B cell (primary cell): ENCODE results near the gene IMP3. TPM values are rescaled to one million over a fixed set of nuclear protein-coding genes. Genes with fewer than 3 reads are reported as not detected.
A peak's percentile ranks its signal among the peaks of the same experiment; 100 is the strongest.

Source experiments
- ATAC-seq: fragments of 200-7000 bp; cut with Tn5 transposase; one replicate; pipeline ENCODE4 v1.10.0; 2021; ENCODE audit warnings: low read depth, mild to moderate bottlenecking, moderate number of reproducible peaks, moderate library complexity
- CTCF ChIA-PET: fragments of 350-600 bp; sonication (Branson Sonifier 250); formaldehyde crosslinking; loops from one replicate; lab custom pipeline; 2021; ENCODE audit warnings: antibody characterized with exemption, inconsistent platforms; lab: Charles Lee
- POLR2A ChIA-PET: fragments of 350-600 bp; sonication (Branson Sonifier 250); formaldehyde crosslinking; loops from one replicate; lab custom pipeline; 2021; ENCODE audit warnings: antibody characterized with exemption; lab: Charles Lee
- DNase-seq: peaks from one replicate; pipeline ENCODE4 v3.0.0; 2013
- H2AFZ ChIP-seq: 2 replicates; pipeline ENCODE4 v1.6.1; 2012; ENCODE audit warnings: mild to moderate bottlenecking, low read depth, low read length; ENCODE audit not compliant: insufficient read depth, poor library complexity, severe bottlenecking
- H3K27ac ChIP-seq, 2 donors: 1 replicate in 1 of 2; 2 replicates in 1 of 2; pipeline ENCODE4 v1.5.1; 2012 to 2013; ENCODE audit warnings: low read length in 2 of 2, mild to moderate bottlenecking in 2 of 2, moderate library complexity in 1 of 2
- H3K27me3 ChIP-seq, 4 experiments: fragments of 200-600 bp in 1 of 4; sonication (generic) in 1 of 4; replicated peaks in 1 of 4; 1 replicate in 2 of 4; 2 replicates in 2 of 4; pipeline versions ENCODE4 v1.6.1 to v1.7.0; 2013 to 2016; ENCODE audit warnings: low read length in 3 of 4, mild to moderate bottlenecking in 2 of 4, mixed read lengths in 1 of 4, moderate library complexity in 1 of 4; ENCODE audit not compliant: insufficient read depth in 4 of 4, control insufficient read depth in 3 of 4; ENCODE audit errors: control extremely low read depth in 1 of 4
- H3K36me3 ChIP-seq, 2 experiments: replicated peaks in 1 of 2; 1 replicate in 1 of 2; 2 replicates in 1 of 2; pipeline versions ENCODE4 v1.6.1 to v1.7.1; 2013; ENCODE audit warnings: low read length in 1 of 2; ENCODE audit not compliant: insufficient read depth in 2 of 2, control insufficient read depth in 1 of 2; ENCODE audit errors: control extremely low read depth in 1 of 2, extremely low read depth in 1 of 2
- H3K4me1 ChIP-seq, 2 donors: fragments of 200-600 bp in 1 of 2; sonication (generic) in 1 of 2; 1 replicate in 1 of 2; 2 replicates in 1 of 2; pipeline versions ENCODE4 v1.5.1 to v1.6.1; 2013 to 2017; ENCODE audit warnings: low read length in 2 of 2; ENCODE audit not compliant: control insufficient read depth in 2 of 2, insufficient read depth in 2 of 2
- H3K4me2 ChIP-seq: replicated peaks from 2 replicates; pipeline ENCODE3; 2012; ENCODE audit warnings: mild to moderate bottlenecking, low read depth, low read length; ENCODE audit not compliant: poor library complexity, severe bottlenecking
- H3K4me3 ChIP-seq, 5 experiments: fragments of 200-600 bp in 1 of 5; sonication (generic) in 1 of 5; 1 replicate in 3 of 5; 2 replicates in 2 of 5; pipeline versions ENCODE4 v1.5.1 to v1.7.0; 2011 to 2016; ENCODE audit warnings: low read length in 4 of 5, mild to moderate bottlenecking in 4 of 5, low read depth in 2 of 5, control low read depth in 1 of 5, moderate library complexity in 1 of 5; ENCODE audit not compliant: insufficient read depth in 1 of 5; ENCODE audit errors: control extremely low read depth in 1 of 5, extremely low read depth in 1 of 5
- H3K79me2 ChIP-seq: fragments of 200-600 bp; sonication (generic); one replicate; pipeline ENCODE4 v1.6.0; 2016; ENCODE audit warnings: low read length; ENCODE audit not compliant: control insufficient read depth, insufficient read depth
- H3K9ac ChIP-seq: fragments of 200-600 bp; sonication (generic); 2 replicates; pipeline ENCODE4 v1.6.1; 2017; ENCODE audit warnings: mild to moderate bottlenecking, low read length, moderate library complexity
- H3K9me3 ChIP-seq, 3 donors: one replicate each; pipeline versions ENCODE4 v1.6.1 to v1.7.1; 2013; ENCODE audit warnings: low read length in 2 of 3; ENCODE audit not compliant: control insufficient read depth in 2 of 3, insufficient read depth in 1 of 3; ENCODE audit errors: control extremely low read depth in 1 of 3
- H4K20me1 ChIP-seq: 2 replicates; pipeline ENCODE4 v1.6.0; 2012; ENCODE audit warnings: mild to moderate bottlenecking, low read length; ENCODE audit not compliant: insufficient read depth, control insufficient read depth, poor library complexity, severe bottlenecking
- H3K27ac Mint-ChIP-seq: one replicate; pipeline ENCODE4 v1.8.0; 2021; ENCODE audit warnings: mixed read lengths
- H3K27me3 Mint-ChIP-seq: one replicate; pipeline ENCODE4 v1.8.0; 2021; ENCODE audit warnings: mixed read lengths
- H3K4me1 Mint-ChIP-seq: one replicate; pipeline ENCODE4 v1.8.0; 2021; ENCODE audit warnings: mixed read lengths
- H3K4me3 Mint-ChIP-seq: one replicate; pipeline ENCODE4 v1.8.0; 2021; ENCODE audit warnings: mixed read lengths
- H3K9me3 Mint-ChIP-seq: one replicate; pipeline ENCODE4 v1.8.0; 2022; ENCODE audit warnings: mixed read lengths; ENCODE audit not compliant: insufficient read depth
- EZH2 ChIP-seq: IDR thresholded peaks from 2 replicates; pipeline ENCODE4 v1.6.1; 2012; ENCODE audit warnings: borderline replicate concordance, low read depth, mild to moderate bottlenecking, moderate library complexity, low read length; ENCODE audit not compliant: insufficient read depth, poor library complexity, severe bottlenecking
- WGBS: methylation state at CpG from one replicate; pipeline ENCODE4 v1.1.5; 2013; ENCODE audit warnings: missing lambda C conversion rate; ENCODE audit not compliant: insufficient coverage; 5-methylcytosine and 5-hydroxymethylcytosine counted together
- intact Hi-C: fragments of 100-400 bp; cut with micrococcal nuclease; formaldehyde crosslinking; loops from one replicate; pipeline ENCODE4 v1.10.0; 2022
- polyA plus RNA-seq: library from polyadenylated mRNA; depleted of rRNA; stranded (reverse); fragments of >200 nt; gene quantifications from 2 replicates; pipeline ENCODE4 v1.2.3, GENCODE V29; 2012
- total RNA-seq, 2 donors: library from RNA; stranded (reverse); fragments of 120-200 nt in 1 of 2; gene quantifications; 1 replicate in 1 of 2; 2 replicates in 1 of 2; pipeline versions ENCODE4 v1.2.3 to v1.2.4, GENCODE V29; 2013 to 2022
- TF ChIP-seq, protein P1 (sequence below): fragments of 200-600 bp; IDR thresholded peaks from one replicate; pipeline ENCODE4 v1.8.0; 2022; ENCODE audit warnings: antibody characterized with exemption, mild to moderate bottlenecking

Gene IMP3
- total and polyA plus RNA-seq, 2 donors (not counting 1 experiment from before 2014, with no cell fraction given) = 60.8 to 85.1 TPM

DNA sequence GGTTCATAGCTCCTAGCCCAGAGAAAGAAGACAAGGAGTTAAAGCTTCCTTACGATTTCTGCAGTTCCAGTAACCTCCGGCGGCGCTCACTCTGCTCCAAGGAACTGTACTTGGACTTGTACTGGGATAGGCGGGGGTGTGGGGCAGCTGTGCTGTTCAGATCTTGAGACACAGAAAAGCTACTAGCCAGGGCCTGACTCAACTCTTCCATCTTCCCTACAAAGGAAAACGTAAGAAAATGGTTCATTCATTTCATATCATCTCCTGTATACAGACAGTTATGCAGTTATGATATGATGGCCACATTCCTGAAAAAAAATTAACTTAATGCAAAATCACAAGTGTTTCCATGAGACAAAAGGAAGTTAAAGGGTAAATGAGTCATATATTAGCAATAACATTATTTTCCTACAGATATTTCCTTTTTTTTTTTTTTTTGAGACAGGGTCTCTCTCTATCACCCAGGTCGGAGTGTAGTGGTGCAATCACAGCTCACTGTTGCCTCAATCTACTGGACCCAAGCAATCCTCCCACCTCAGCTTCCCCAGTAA, 19.1 kb downstream of the IMP3 start:
- intact Hi-C loops = no loop called here
- Mint-ChIP-seq H3K27me3 (no peaks in the 10 kb centered on the region), H3K4me1 (peaks cover 13% of the 10 kb centered on the region), H3K9me3 (no peaks in the 10 kb centered on the region), H3K27ac (peak overlapping the region; percentile 10), H3K4me3 (no peak overlapping the region)
- peaks cover 0 to 30% of the 10 kb centered on the region in 2 experiments for H3K36me3 ChIP-seq
- no peak overlapping the region for H3K4me3 ChIP-seq
- ChIA-PET CTCF (interaction anchor here (0.8 kb wide), 1 partner anchor 112 kb away, joined by 3 read pairs; no protein-coding TSS in a partner anchor), POLR2A (no interaction called here)
- DNase-seq (no peak), ATAC-seq (no peak)
- H4K20me1 ChIP-seq = no peaks in the 10 kb centered on the region
- H3K27ac ChIP-seq = no peak overlapping the region
- WGBS = 58% methylated on average over 5 of the region's 7 CpGs
- no peak overlapping the region for H2AFZ ChIP-seq
- H3K9me3 ChIP-seq = no peaks in the 10 kb centered on the region
- H3K27me3 ChIP-seq = no peaks in the 10 kb centered on the region
- H3K79me2 ChIP-seq = no peaks in the 10 kb centered on the region
- TF ChIP-seq, protein P1, sequence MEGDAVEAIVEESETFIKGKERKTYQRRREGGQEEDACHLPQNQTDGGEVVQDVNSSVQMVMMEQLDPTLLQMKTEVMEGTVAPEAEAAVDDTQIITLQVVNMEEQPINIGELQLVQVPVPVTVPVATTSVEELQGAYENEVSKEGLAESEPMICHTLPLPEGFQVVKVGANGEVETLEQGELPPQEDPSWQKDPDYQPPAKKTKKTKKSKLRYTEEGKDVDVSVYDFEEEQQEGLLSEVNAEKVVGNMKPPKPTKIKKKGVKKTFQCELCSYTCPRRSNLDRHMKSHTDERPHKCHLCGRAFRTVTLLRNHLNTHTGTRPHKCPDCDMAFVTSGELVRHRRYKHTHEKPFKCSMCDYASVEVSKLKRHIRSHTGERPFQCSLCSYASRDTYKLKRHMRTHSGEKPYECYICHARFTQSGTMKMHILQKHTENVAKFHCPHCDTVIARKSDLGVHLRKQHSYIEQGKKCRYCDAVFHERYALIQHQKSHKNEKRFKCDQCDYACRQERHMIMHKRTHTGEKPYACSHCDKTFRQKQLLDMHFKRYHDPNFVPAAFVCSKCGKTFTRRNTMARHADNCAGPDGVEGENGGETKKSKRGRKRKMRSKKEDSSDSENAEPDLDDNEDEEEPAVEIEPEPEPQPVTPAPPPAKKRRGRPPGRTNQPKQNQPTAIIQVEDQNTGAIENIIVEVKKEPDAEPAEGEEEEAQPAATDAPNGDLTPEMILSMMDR = no peak
- TF ChIP-seq EZH2 = no peak
- H3K4me1 ChIP-seq = peaks cover under 1 to 8% of the 10 kb centered on the region in 2 donors
- H3K9ac ChIP-seq = no peak overlapping the region
- H3K4me2 ChIP-seq = no peak overlapping the region

DNA sequence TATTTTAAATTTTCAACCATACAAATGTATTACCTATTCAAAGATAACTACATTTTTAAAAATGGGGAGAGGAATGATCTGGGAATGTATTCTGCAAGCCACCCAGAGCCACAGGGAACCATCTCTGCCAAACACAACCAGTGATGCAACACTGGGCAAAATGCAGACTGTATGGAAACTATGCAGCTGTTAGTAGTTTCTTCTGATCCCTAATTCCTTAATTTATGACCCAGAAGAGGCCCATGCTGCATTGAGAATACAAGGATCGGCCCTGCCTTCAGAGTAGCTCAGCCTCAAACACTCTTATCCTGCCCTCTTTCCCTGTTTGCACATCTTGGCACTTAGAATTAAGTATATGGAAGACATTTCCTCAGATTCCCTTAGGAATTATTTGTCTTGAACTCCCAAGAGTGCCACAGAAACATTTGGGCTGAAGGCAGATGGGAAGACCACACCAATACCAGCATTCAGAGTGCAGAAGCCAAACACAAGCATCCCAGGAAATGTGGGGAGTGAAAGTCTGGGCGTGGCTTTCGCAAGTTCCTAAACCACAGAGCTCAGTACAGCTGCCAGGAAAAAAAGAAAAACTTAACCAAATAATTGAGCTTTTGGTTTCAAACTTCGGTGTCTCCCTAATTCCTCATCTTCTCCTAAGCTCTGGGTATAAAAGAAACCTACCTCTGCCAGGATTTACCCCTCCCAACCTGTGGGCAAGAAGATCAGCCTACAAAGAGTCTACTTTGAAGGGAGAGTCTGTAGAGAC, 19.8 kb downstream of the IMP3 start:
- Histone ChIP-seq H3K27me3 (no peaks in the 10 kb centered on the region), H3K4me1 (peaks cover 0 to 7% of the 10 kb centered on the region in 2 donors), H3K4me2 (no peak overlapping the region), H3K9me3 (no peaks in the 10 kb centered on the region), H3K79me2 (no peaks in the 10 kb centered on the region), H2AFZ (no peak overlapping the region), H3K9ac (no peak overlapping the region), H3K4me3 (no peak overlapping the region), H4K20me1 (no peaks in the 10 kb centered on the region), H3K36me3 (peaks cover 0 to 35% of the 10 kb centered on the region in 2 experiments), H3K27ac (no peak overlapping the region)
- ATAC-seq (no peak), DNase-seq (no peak)
- Mint-ChIP-seq H3K4me3 (no peak overlapping the region), H3K4me1 (peaks cover 10% of the 10 kb centered on the region), H3K27ac (no peak overlapping the region), H3K9me3 (no peaks in the 10 kb centered on the region), H3K27me3 (no peaks in the 10 kb centered on the region)
- TF ChIP-seq, protein P1 = no peak
- TF ChIP-seq EZH2 = no peak
- whole genome bisulfite sequencing = 100% methylated on average over 1 of the region's 4 CpGs
- POLR2A ChIA-PET = no interaction called here
- CTCF ChIA-PET = interaction anchor here (0.8 to 0.9 kb wide), 2 partner anchors 13 to 111 kb away, joined by 3 read pairs; no protein-coding TSS in a partner anchor
- intact Hi-C loops = no loop called here
